ACC112 (cell line): Measurements from ENCODE around the gene HOXC5.

Experiments
- H2AFZ ChIP-seq: fragments of 200-600 bp; sonication (generic); one replicate; pipeline ENCODE4 v1.6.0; 2017; ENCODE audit warnings: antibody characterized with exemption, low read length; ENCODE audit not compliant: unreplicated experiment
- H3K27ac ChIP-seq: fragments of 200-600 bp; sonication (generic); 2 replicates; pipeline ENCODE4 v1.5.1; 2014; ENCODE audit warnings: low read depth, mild to moderate bottlenecking, antibody characterized with exemption, low read length, moderate library complexity
- H3K27me3 ChIP-seq: fragments of 200-600 bp; sonication (generic); 2 replicates; pipeline ENCODE4 v1.6.1; 2014; ENCODE audit warnings: mild to moderate bottlenecking, antibody characterized with exemption, low read length, moderate library complexity, mixed read lengths; ENCODE audit not compliant: insufficient read depth
- H3K36me3 ChIP-seq: fragments of 200-600 bp; sonication (generic); 2 replicates; pipeline ENCODE4 v1.6.1; 2016; ENCODE audit warnings: mild to moderate bottlenecking, antibody characterized with exemption, low read length, moderate library complexity, mixed read lengths; ENCODE audit not compliant: insufficient read depth
- H3K4me1 ChIP-seq: fragments of 200-600 bp; sonication (generic); one replicate; pipeline ENCODE4 v1.6.1; 2016; ENCODE audit warnings: low read length, mixed read lengths; ENCODE audit not compliant: insufficient read depth, unreplicated experiment, control insufficient read depth
- H3K4me3 ChIP-seq: fragments of 200-600 bp; sonication (generic); 2 replicates; pipeline ENCODE4 v1.5.1; 2014; ENCODE audit warnings: mild to moderate bottlenecking, low read depth, low read length
- H3K79me2 ChIP-seq: fragments of 200-600 bp; sonication (generic); one replicate; pipeline ENCODE4 v1.6.0; 2016; ENCODE audit warnings: low read length; ENCODE audit not compliant: control insufficient read depth, unreplicated experiment, insufficient read depth

HOXC5 gene

DNA sequence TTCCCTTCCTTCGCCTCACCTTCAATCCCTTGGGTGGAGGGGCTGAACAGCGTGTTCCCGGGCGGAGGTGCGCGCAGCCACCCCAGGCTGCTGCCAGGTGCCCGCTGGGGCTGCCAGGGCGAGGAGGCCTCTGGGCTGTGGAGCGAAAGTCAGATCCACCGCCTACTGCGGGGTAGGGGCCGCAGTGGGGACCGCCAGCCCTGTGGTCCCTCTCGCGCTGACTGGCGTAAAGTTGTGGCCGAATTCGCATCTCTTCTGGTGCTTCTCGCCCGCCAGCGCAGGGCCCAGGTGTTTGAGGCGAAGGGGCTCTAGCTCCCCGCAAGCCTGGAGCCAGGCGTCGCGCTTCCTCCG, 13.9 kb downstream of the HOXC5 start:
- Histone ChIP-seq H3K27me3 (no peaks in the 10 kb centered on the region), H3K27ac (no peak overlapping the region), H3K79me2 (no peaks in the 10 kb centered on the region), H3K4me1 (no peaks in the 10 kb centered on the region), H3K4me3 (no peak overlapping the region), H2AFZ (no peak overlapping the region), H3K36me3 (no peaks in the 10 kb centered on the region)

DNA sequence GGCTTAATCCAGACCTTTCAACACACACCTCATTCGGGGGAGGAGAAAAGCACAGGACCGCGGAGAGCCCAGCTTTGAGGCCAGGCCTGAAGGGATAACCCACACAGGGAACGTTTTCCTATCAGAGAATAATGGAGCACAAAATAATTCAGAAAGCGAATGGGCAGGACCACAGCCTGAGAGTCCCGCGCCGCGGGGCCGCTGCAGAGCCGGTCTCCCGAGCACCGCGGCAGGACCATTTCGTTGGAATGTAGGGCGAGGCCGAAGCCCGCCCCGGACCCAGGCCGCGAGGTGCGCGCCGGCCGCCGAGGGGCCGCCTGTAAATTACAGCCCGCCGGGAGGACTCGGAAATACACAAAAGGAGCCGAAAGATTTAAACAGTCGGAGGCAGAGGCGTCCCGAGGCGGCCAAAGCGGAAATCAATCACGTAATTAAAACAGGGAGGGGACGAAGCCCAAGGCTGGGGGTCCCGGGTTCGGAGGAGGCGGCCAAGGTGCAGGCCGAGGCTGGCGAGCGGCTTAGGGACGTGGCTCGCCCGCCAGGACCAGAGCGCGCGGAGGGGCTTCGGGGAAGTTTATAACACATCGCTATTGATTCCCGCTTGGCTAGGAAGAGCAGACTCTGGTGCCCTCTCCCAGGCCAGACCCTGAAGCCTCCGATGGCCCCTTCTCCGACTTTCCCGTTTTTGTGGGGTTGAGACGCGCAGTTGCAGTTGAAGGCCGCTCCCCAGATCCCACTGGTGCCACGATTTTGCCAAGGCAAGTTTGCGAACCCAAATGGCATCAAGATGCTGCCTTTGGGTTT, 14.5 kb downstream of the HOXC5 start:
- H3K36me3 ChIP-seq = no peaks in the 10 kb centered on the region
- no peak overlapping the region for H2AFZ ChIP-seq
- no peak overlapping the region for H3K27ac ChIP-seq
- no peaks in the 10 kb centered on the region for H3K27me3 ChIP-seq
- H3K4me3 ChIP-seq = no peak overlapping the region
- H3K4me1 ChIP-seq = peaks cover under 1% of the 10 kb centered on the region
- no peaks in the 10 kb centered on the region for H3K79me2 ChIP-seq

DNA sequence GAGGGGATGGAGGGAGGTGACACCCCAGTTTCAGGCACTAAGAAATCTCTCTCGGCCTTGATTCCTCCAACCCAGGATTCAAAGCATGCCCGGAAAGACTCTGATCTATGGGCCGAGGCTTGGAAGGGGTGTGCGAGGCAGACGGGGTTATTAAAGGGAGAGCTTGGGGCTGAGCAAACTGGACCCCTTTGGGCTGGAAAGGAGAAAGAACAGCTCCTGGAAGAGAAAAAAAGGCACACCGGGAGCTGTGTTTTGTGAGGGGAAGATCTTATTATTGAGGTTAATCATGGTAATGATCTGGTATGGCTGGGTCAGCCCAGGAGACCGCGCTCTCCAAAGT, 15.1 kb downstream of the HOXC5 start:
- Histone ChIP-seq H3K4me1 (peaks cover 6% of the 10 kb centered on the region), H3K27me3 (no peaks in the 10 kb centered on the region), H3K27ac (no peak overlapping the region), H3K4me3 (no peak overlapping the region), H2AFZ (no peak overlapping the region), H3K79me2 (no peaks in the 10 kb centered on the region), H3K36me3 (no peaks in the 10 kb centered on the region)

DNA sequence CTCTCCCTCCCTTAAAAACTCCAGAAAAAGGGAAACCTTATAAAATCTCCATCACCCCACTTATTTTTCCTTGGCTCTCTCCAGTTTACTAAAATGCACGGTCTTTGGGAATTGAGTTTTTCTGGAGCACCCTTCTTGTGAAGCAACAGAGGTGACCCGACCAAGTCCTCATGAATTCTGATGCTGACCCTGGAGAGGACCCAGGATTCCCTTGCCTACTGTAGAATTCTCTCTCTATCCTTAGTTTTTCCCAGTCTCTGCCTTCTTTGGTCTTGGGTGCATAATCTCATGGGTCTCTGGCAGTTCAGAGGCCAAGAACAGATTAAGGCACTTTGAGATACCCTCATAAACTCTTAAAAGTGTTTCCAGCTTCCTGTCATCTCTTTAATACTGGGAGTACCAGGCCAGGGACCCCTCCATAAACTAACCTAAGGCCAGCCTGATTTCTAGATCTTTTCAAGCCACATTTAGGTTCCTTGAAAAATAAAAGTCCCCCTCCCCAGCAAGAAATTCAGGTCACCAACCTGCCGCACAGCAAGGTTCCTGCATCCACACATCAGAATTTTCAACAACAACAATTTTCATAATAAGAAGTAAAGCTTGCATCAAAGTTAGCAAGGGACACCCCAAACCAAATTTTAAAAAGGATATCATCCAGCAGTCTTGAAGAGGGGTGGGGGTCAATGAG, 15.7 kb downstream of the HOXC5 start:
- H3K4me3 ChIP-seq = no peak overlapping the region
- no peak overlapping the region for H2AFZ ChIP-seq
- no peaks in the 10 kb centered on the region for H3K79me2 ChIP-seq
- peaks cover 9% of the 10 kb centered on the region for H3K4me1 ChIP-seq
- no peaks in the 10 kb centered on the region for H3K36me3 ChIP-seq
- no peaks in the 10 kb centered on the region for H3K27me3 ChIP-seq
- no peak overlapping the region for H3K27ac ChIP-seq

DNA sequence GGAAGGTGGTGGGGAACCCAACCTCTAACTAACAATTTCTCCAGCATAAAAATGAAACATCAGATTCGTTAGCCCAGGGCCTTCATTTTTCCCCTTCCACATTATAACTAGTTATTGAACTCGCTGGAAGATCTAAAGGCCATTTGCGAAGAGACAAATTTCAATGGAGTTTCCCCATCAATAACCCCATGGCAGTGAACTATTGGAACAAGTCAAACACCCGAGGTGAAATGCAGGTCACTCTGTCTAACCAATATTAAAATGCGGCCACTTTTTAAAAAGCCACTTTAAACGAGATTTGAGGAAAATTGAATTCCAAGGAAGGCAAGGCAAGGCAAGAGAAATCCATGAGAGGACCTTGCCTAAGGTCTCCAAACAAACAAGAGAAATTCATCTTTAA, 16.3 kb downstream of the HOXC5 start:
- H3K4me3 ChIP-seq = no peak overlapping the region
- no peak overlapping the region for H3K27ac ChIP-seq
- no peaks in the 10 kb centered on the region for H3K27me3 ChIP-seq
- H3K79me2 ChIP-seq = peaks cover 5% of the 10 kb centered on the region
- no peaks in the 10 kb centered on the region for H3K36me3 ChIP-seq
- H2AFZ ChIP-seq = no peak overlapping the region
- H3K4me1 ChIP-seq = peaks cover 9% of the 10 kb centered on the region

DNA sequence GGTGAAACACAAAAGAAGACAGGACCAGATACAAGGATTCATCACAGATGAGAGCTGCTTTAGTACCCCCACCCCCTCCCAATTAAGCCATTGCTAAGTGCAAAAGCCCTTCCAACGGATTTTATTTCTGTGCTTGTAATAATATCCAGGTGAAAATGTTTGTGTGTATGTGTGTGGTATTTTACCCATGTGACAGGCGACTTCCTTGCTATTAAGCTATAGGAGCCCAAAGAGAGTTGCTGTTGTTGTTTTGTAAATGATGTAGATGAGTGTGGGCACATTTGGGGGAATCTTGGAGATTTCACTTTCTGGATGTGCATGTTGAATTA, 17.6 kb downstream of the HOXC5 start:
- H3K27me3 ChIP-seq = no peaks in the 10 kb centered on the region
- H3K27ac ChIP-seq = no peak overlapping the region
- H3K4me1 ChIP-seq = peaks cover 11% of the 10 kb centered on the region

DNA sequence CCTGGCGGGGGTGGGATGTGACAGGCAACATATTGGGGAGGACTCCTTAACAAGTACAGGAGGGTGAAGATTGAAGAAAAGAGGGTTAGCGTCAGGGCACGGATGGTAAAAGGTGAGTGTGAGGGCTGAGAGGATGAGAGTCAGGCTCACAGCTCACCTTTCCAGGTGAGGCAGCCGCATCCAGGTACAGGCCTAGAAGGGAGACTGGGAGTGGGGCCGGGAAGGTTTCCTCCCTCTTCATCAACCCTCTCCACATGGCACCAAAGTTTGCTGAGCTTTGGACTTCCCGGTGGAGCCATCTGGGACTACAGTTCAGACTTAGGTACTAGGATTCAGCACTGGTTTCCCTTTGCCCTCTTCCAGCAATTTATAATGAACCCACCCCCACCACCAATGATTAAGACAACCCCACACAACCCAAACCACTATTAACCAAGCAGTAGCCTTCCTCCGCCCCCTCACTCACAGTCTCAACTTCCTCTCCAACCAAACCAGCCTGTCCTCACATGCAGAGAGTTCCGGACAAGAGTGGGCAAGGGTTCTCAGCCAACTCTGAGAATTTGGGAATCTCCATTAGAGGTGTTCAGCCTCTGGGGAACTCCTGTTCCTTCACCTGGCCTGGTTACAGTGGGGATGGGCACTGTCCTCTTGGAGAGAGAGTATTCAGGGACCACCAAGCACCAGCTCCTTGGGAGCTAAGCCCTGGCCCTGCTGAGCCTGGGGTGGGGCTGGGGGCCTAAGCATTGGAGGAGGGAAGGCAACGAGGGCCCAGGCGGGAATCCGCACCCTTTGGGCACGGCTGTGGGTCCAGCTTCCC, 18.4 kb downstream of the HOXC5 start:
- H3K4me3 ChIP-seq = no peak overlapping the region
- H2AFZ ChIP-seq = no peak overlapping the region
- H3K27ac ChIP-seq = no peak overlapping the region
- H3K36me3 ChIP-seq = no peaks in the 10 kb centered on the region
- H3K27me3 ChIP-seq = no peaks in the 10 kb centered on the region
- H3K4me1 ChIP-seq = peaks cover 18% of the 10 kb centered on the region
- H3K79me2 ChIP-seq = peaks cover 13% of the 10 kb centered on the region

More for the DNA sequence above, 17.6 kb downstream of the HOXC5 start:
- Histone ChIP-seq H3K79me2 (peaks cover 13% of the 10 kb centered on the region), H3K4me3 (no peak overlapping the region), H2AFZ (no peak overlapping the region), H3K36me3 (no peaks in the 10 kb centered on the region)

DNA sequence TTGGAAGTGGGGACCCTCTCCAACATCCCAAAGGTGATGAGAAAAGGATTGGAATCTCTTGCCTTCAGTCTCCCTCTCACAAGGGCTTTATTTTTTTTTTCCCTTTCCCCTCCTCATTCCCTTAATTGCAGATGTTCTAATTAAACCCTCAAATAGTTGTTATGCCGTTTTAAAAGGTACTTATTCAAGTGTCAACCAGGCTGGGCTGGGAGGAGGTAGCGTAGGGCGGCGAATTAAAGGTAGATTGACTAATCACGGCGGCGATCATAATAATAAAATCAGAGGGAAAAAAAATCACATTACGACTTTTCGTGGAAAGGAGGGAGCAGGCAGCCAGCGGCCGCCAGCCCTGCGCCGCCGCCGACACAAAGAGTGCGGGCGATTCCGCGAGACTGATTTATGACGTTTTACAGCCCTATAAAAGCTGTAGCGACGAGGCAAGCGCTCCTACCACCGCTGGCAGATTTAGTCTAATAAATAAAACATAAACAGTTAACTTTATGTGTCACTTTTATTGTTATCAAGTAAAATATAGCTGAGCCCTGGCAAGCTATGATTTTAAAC, 19.1 kb downstream of the HOXC5 start:
- Histone ChIP-seq H3K27ac (no peak overlapping the region), H3K4me3 (no peak overlapping the region), H3K36me3 (no peaks in the 10 kb centered on the region), H3K4me1 (peaks cover 18% of the 10 kb centered on the region), H2AFZ (no peak overlapping the region), H3K79me2 (peaks cover 13% of the 10 kb centered on the region), H3K27me3 (no peaks in the 10 kb centered on the region)

DNA sequence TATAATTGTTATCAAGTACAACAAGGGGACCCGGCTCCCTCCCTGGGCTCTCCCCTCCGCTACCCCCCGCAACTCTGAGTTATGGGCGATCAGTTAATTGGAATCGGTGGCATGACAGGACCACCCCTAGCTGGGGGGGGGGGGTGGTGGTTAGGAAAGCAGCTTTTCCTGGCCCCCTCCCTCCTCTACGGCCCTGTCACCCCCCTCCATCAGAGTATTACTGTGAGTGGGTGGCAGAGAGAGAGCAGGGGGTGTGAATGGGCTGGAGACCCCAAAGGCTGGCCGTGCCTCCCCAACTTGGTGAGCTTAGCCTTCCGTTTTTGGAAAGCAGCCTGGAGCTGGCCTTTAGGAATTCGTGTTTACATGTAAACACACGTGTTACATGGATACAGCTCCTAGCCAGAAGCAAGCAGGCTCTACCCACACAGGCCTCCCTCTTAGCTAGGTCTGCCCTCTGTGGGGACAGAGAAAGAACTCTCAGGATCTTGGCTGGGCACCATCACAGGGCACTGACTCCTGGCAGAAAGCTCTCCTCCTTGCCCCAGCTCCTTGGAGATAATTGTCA, 19.7 kb downstream of the HOXC5 start:
- H2AFZ ChIP-seq = peak overlapping the region; percentile 96
- H3K27ac ChIP-seq = peak overlapping the region; percentile 16; the same call in 1 of the 2 replicates
- H3K36me3 ChIP-seq = no peaks in the 10 kb centered on the region
- peaks cover 13% of the 10 kb centered on the region for H3K79me2 ChIP-seq
- peaks cover 18% of the 10 kb centered on the region for H3K4me1 ChIP-seq
- H3K27me3 ChIP-seq = no peaks in the 10 kb centered on the region
- peak overlapping the region; percentile 90 for H3K4me3 ChIP-seq

DNA sequence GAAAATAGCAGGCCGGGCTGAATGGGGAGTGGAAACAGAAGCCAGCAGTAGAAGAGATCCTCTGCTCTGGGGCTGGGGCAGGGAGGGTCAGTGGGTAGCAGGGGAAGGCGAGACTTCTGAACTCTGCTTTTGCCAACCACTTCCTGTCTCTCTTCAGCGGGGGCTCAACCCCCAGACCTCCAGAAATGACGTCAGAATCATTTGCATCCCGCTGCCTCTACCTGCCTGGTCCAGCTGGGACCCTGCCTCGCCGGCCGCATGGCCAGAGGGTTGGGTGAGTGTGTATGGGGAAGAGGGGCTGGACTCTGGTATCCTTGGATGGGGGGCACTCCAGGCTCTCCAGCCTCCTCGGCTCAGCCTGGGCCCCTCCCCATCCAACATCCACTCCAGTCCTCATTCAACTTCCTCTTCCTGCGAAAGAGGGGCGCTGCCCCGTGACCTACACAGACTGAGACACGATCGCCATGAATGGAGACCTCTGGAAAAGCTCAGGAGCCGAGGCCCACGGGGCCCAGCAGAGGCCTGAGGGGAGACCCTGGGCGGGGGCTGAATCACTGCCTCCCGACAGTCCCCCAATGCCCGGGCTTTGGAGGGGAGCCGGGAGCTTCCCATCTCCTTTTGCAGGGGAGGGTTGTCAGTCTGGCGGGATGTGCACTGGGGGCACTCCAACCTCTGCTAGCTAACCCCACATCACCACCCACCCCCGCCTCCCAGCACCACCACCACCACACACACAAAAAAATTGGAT, 20.3 kb downstream of the HOXC5 start:
- H3K27me3 ChIP-seq = no peaks in the 10 kb centered on the region
- H3K4me1 ChIP-seq = peaks cover 18% of the 10 kb centered on the region
- peak overlapping the region; percentile 96 for H2AFZ ChIP-seq
- H3K27ac ChIP-seq = peak overlapping the region; percentile 16; the same call in 1 of the 2 replicates
- H3K36me3 ChIP-seq = no peaks in the 10 kb centered on the region
- peaks cover 13% of the 10 kb centered on the region for H3K79me2 ChIP-seq
- peak overlapping the region; percentile 90 for H3K4me3 ChIP-seq
